Measurements from ENCODE around the gene GNAT3. TPM values are rescaled to one million over a fixed set of nuclear protein-coding genes. Genes with fewer than 3 reads are reported as not detected.

GNAT3 gene
- total and polyA plus RNA-seq, 2 donors (not counting 3 experiments of a cell fraction or from before 2014, with no cell fraction given) = not detected

GRCh38 chr7:80473751-80474150 lies 38.1 kb downstream of the GNAT3 start:
- no peak overlapping the region for H3K4me2 ChIP-seq (ENCODE audit: insufficient read depth, low read length)
- no peaks in the 10 kb centered on the region for H4K20me1 ChIP-seq (replicated peaks; ENCODE audit: control insufficient read depth, extremely low read depth, insufficient read depth, low read length)
- TF ChIP-seq FOS (IDR thresholded peaks at IDR 0.05; ENCODE audit: borderline replicate concordance, insufficient read depth, low read length) = no peak
- TF ChIP-seq MAX (IDR thresholded peaks at IDR 0.05; ENCODE audit: insufficient read depth, insufficient read length) = no peak
- H3K4me1 ChIP-seq (ENCODE audit: control insufficient read depth, extremely low read depth, insufficient read depth, low read length) = no peaks in the 10 kb centered on the region
- DNase-seq (ENCODE audit: low read depth, low spot score) = no peak
- no peak overlapping the region for H2AFZ ChIP-seq (ENCODE audit: low read depth, low read length)
- dilution Hi-C loops (cut with MboI; ENCODE audit: extremely low pct_ligation_motif_present, low sequenced_read_pairs) = no loop called here
- H3K79me2 ChIP-seq (ENCODE audit: control insufficient read depth, insufficient read depth, low read length) = no peaks in the 10 kb centered on the region
- no peaks in the 10 kb centered on the region for H3K9me3 ChIP-seq (replicated peaks; ENCODE audit: control insufficient read depth, insufficient read depth, low read length)
- no peaks in the 10 kb centered on the region for H3K36me3 ChIP-seq (ENCODE audit: control insufficient read depth in 2 of 2, extremely low read depth in 1 of 2, insufficient read depth in 2 of 2, low read length in 2 of 2)
- POLR2A ChIA-PET = no interaction called here
- no peak overlapping the region for H3K27ac ChIP-seq (ENCODE audit: insufficient read depth, low read depth, low read length)
- H3K27me3 ChIP-seq (ENCODE audit: control insufficient read depth in 2 of 2, insufficient read depth in 2 of 2, low read length in 2 of 2) = no peaks in the 10 kb centered on the region
- H3K9me1 ChIP-seq (replicated peaks; ENCODE audit: control insufficient read depth, extremely low read depth, insufficient read depth, low read length) = no peaks in the 10 kb centered on the region
- no peak for FAIRE-seq
- CTCF ChIA-PET = interaction anchor here (1.1 kb wide), 1 partner anchor 10 kb away, joined by 3 read pairs; no protein-coding TSS in a partner anchor
- intact Hi-C loops (cut with micrococcal nuclease) = no loop called here
- no peak overlapping the region for H3K9ac ChIP-seq (replicated peaks; ENCODE audit: extremely low read depth, insufficient read depth, low read length)
- H3K4me3 ChIP-seq (replicated peaks in 1 of 3; ENCODE audit: insufficient read depth in 1 of 3, low read depth in 1 of 3, low read length in 3 of 3) = no peak overlapping the region
- no TSS peak for BruUV-seq (replicated peaks)

- H2AFZ ChIP-seq (ENCODE audit: low read depth, low read length) = no peak overlapping the region
- no peak overlapping the region for H3K9ac ChIP-seq (replicated peaks; ENCODE audit: extremely low read depth, insufficient read depth, low read length)
- CTCF ChIA-PET = no interaction called here
- dilution Hi-C loops (cut with MboI; ENCODE audit: extremely low pct_ligation_motif_present, low sequenced_read_pairs) (no loop called here), intact Hi-C loops (cut with micrococcal nuclease) (no loop called here)
- no peak overlapping the region for H3K27ac ChIP-seq (ENCODE audit: insufficient read depth, low read depth, low read length)
- no peak for FAIRE-seq
- H3K36me3 ChIP-seq (ENCODE audit: control insufficient read depth in 2 of 2, extremely low read depth in 1 of 2, insufficient read depth in 2 of 2, low read length in 2 of 2) = no peaks in the 10 kb centered on the region
- no peaks in the 10 kb centered on the region for H3K79me2 ChIP-seq (ENCODE audit: control insufficient read depth, insufficient read depth, low read length)
- no peaks in the 10 kb centered on the region for H3K27me3 ChIP-seq (ENCODE audit: control insufficient read depth in 2 of 2, insufficient read depth in 2 of 2, low read length in 2 of 2)
- no peak overlapping the region for H3K4me2 ChIP-seq (ENCODE audit: insufficient read depth, low read length)
- no peaks in the 10 kb centered on the region for H3K9me3 ChIP-seq (replicated peaks; ENCODE audit: control insufficient read depth, insufficient read depth, low read length)
- no peaks in the 10 kb centered on the region for H3K4me1 ChIP-seq (ENCODE audit: control insufficient read depth, extremely low read depth, insufficient read depth, low read length)
- H3K9me1 ChIP-seq (replicated peaks; ENCODE audit: control insufficient read depth, extremely low read depth, insufficient read depth, low read length) = no peaks in the 10 kb centered on the region
- BruUV-seq (replicated peaks) = no TSS peak
- POLR2A ChIA-PET = no interaction called here
- H4K20me1 ChIP-seq (replicated peaks; ENCODE audit: control insufficient read depth, extremely low read depth, insufficient read depth, low read length) = no peaks in the 10 kb centered on the region
- no peak overlapping the region for H3K4me3 ChIP-seq (replicated peaks in 1 of 3; ENCODE audit: insufficient read depth in 1 of 3, low read depth in 1 of 3, low read length in 3 of 3)
- DNase-seq (ENCODE audit: low read depth, low spot score) = no peak
- no peak for TF ChIP-seq MAX (IDR thresholded peaks at IDR 0.05; ENCODE audit: insufficient read depth, insufficient read length)
These were observed 39.2 kb downstream of the GNAT3 start for GRCh38 chr7:80472491-80473200.

Data from endothelial cell of umbilical vein (primary cell).